Medulla oblongata (tissue), 1 donor: ENCODE results near the gene TIMP2.
"Not testable (repeated sequence)": the region's sequence is repeated elsewhere in the genome, so short reads cannot be mapped to it uniquely, and the experiment has no call there.

ENCODE experiments used
- DNase-seq: peaks from one replicate; pipeline ENCODE4 v3.0.0-alpha.2; 2015; ENCODE audit errors: extremely low spot score

TIMP2 gene, protein sequence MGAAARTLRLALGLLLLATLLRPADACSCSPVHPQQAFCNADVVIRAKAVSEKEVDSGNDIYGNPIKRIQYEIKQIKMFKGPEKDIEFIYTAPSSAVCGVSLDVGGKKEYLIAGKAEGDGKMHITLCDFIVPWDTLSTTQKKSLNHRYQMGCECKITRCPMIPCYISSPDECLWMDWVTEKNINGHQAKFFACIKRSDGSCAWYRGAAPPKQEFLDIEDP

DNA sequence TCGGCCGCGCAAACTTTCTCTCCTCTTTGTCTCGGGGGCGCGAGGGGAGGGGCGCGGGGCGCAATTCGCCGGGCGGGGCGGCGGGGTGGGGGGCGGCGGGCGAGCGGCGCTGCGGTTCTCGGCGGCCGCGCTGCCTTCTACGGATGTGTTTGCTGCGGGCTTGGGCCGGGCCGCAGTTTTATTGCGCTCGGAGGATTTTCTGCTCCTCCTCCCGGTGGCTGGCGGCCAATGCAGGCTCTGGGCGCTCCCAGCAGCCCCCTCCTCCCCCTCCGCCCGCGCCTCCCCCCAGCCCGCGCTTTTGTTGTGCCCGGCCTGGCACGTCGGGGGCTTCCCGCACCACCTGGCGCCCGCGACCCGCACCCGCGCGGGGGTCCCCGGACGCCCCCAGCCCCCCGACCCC is at the start of gene TIMP2:
TSS of gene TIMP2 (minus strand) at position 154 of the 400 bp plus-strand sequence. CDS start 299 bp downstream, outside the sequence.
- DNase-seq, result peak; percentile 92

DNA sequence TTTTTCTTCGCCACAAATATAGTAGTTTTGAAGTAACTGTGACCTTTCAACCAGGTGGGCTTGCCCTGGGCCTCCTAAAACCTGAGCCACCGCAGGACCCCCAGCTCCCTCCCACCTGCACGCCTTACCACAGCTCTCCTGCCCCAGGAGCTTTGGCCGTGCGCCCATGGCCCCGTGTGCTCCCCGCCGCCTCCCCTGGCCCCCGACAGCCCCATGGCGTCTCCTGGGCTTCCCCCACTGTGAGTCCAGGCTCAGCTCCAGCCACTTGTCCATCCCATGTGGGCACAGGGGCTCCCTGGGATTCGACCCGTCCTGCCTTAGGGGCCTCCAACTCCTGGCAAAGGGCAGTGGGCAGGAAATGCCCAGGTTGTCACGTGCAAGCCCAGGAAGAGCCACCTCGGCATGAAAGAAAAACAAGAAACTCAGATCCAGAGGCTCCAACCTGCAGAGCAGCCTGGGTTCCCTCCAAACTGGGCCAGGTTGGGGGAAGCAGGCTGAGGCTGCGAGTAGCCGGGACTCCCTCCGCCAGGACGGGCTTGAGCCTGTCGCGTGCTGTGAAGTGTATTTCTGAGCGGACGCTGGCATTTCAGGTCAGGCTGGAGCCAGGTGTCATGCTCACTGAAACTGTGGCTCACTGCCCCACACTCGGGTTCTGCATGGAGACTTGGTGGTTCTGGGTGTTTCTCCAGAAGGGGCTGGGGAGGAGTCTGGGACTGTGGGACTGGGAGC is 48.8 kb upstream of the TIMP2 start:
- DNase-seq, result no peak

DNA sequence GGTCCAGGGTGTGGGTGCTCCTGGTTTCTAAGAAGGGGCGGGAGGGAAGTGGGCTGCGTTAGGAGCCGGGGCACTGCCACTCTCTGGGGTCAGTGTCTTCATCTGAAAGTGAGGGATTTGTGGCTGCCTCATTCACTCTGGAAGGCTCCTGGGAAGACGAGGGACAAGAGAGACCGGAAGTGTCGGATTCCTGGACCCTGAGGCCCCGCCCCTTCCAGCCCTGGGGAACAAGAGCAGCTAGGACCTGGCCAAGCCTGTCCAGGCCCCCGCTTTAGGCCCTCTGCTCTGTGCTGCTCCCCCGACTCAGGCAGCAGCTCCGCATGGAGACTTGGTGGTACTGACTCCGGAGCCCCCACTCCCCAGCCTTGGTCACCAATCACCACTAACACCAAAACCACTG is 48.0 kb upstream of the TIMP2 start:
- no peak for DNase-seq

DNA sequence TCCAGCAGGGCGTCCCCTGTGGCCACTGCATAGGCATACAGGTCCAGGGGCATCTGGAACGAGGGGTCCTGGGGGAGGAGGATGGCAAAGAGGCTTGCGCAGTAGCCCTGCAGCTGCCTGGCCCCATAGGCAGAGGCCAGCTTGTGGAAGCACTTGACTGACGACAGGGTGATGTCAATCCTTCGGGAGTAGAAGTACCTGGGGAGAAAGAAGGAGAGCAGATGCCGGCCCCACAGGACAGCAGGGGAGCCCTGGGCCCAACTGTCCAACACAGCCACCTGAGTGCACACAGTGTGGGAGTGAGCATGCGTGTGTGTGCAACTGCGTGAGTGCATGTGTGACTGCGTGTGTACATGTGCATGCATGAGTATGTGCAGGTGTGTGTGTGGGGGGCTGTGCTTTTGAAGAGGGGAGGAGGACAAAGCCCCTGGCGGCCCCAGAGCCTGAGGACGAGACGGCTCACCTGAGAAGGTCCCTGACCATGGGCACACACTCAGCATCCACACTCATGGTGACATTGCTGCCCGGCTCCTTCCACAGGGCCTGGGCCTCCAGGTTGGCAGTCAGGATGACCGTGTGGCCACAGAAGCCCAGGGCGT is 47.4 kb upstream of the TIMP2 start:
- DNase-seq, result no peak

DNA sequence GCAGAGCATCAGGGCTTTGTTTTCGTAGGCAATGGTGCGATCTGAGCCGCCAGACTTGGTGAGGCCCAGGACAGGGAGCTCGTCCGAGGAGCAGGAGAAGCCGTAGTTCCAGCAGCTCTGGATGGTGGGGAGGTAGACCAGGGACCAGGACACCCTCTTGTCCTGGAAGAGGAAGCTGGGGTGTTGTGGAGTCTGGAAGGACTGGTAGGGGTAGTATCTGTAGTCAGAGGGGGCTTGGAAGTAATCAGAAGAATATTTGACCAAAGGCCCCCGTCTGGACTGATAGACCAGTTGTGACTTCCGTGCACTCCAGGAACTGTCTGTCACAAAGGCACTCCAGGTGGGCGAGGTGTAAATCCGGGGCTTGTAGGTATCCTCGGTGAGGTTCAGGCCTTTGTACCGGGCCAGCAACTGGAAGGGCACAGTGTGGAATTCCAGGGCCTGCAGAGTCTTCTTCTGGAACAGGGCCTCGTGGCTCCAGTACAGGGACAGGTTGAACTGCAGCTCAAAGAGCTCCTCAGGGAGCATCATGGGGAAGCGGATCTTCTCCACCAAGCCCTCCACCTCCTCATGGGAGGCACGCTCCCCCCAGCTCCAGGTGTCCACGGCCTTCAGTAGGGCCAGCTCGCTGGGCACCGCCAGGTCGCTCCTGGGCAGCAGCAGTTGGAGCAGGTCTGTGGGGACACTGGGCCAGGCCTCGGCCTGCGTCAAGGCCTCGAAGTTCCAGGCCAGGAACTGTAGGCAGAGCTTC is 46.7 kb upstream of the TIMP2 start:
- no peak for DNase-seq

DNA sequence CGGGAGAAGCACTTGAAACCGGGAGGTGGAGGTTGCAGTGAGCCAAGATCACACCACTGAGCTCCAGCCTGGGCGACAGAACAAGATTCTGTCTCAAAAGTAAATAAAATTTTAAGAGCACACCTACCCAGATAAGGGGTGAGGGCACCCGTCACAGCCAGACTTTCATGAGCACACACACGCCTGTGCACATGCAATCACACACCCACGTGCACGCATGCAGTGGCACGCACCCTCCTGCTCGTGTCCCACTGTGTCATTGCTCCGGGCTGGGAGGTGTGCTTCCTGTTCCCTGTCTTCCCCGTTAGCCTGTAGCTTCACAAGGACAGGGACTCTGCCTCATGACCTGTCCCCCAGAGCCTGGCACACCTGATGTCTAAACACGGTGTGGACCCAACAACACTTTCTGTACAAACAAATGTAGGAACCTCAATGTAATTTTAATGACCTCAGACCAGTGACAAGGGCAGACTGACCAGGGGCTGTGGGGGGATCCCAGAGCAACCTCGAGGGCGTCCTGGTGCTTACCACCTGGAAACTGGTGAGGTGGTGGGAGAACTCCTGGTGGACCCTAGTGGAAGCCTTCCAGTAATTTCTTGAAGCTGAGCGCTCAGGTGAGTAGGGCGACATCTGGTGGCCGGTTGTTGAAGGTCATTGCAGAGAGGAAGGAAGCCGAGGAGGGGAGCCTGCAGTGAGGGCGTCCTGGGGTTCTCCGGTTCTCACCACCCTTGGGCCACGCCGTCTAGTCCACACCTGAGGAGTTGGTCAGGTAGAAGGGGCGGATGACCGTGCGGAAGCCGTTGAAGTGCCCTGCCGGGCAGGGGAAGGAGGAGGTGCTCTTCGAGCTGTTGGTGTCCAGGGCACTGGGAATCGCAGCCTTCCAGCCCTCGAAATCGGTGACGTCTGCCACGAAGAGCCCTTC is 45.9 kb upstream of the TIMP2 start:
- DNase-seq, result peak; percentile 90

DNA sequence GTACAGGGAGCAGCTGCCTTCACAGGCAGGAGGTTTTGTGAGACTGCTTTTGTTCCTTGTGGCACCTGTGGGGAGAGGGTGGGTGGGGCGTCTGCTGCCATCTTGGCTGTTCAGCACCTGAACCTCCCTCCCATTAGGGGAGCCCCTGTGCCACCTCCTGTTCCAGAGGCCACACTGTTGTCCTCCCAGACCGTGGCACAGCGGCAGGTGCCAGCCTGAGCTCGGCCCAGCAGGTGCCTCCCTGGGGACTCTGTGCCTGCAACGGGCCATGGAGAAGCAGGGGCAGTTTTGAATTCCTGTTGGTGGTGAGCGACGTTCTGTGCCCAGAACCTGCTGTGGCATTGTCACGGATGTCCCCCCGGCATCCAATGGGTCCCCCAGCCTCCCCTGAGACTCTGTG is 44.7 kb upstream of the TIMP2 start:
- DNase-seq, result no peak

DNA sequence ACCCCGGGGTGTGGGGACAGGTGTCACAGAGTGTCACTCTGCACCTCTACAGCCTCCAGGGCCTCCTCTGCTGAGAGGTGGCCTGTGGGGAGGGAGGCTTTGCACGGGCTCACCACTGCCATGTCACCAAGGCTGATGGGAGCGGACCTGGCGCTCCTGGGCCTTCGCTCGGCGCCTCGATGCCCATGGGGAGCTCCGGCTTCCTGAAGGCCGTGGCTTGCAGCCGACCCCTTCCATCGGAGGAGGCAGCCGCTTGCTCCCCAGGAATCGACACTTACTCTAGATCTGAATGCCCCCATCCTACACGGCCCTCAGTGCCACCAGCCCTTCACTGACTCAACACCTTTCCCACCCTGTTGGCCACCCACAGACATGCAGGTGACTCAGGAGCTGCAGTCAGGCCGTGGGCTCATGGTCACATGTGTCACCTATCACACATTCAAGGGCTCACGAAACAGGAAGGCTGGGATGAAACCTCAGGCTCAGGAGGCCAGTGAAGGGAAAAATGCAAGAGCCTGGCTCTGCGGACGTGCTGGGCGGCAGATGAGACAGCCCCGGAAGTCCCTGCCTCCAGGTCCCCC is 42.7 kb upstream of the TIMP2 start:
- no peak for DNase-seq

DNA sequence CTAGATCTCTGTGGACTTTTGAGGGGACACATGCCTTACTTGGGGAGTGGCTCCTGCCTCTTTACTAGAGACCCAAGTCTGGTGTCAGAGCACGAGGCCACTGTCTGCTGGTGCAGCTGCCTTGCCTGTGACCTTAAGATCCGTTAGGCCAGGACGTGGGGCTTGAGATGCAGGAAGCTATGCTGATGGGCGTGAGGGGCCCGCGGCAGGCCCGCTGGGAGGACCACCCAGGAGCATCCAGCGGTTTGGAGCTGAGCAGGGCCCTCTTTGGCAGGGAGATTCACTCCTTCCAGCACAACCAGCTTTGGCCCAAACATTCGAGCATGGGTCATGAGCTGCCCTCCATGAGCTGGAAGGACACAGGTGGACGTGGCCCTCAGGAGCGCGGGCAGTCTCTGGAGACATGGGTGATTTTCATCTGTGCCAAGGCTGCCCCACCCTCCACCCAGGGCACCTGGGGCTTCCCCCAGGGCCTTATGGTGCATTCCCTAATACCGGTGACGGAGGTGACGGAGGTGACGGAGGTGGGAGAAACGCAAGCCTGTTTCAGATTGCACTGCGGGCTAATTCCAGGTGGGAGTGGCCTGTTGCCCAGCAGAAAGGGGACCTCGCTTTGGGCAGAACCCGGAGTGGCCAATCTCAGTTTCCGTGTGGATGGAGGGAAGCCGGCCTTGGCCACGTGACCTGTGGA is 41.9 kb upstream of the TIMP2 start:
- DNase-seq, result no peak

DNA sequence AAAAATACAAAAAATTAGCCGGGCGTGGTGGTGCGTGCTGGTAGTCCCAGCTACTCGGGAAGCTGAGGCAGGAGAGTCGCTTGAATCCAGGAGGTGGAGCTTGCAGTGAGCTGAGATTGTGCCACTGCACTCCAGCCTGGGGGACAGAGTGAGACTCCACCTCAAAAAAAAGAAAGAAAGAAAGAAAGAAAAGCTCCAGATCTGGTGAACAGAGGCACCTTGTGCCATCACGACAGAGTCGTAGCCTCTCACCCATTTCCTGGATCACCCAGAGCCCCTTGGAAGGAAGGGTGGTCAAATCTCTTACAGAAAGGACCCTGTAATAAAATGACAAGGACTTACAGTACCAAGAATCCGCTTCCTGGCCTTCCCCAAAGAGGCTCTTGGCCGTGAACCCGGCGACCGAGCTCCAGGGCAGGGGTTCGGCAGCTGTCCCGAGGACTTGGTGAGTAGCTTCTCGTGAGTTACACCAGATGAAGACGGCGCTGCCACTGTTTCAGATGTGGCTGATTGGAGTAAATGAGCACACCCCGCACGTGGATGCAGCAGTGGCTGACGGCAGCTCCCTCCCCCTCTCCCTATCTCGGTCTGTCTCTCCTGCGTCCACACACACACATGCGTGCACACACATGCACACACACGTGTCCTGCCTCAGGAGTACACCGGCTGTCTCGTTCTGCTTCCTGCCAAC is 41.1 kb upstream of the TIMP2 start:
- no peak for DNase-seq

DNA sequence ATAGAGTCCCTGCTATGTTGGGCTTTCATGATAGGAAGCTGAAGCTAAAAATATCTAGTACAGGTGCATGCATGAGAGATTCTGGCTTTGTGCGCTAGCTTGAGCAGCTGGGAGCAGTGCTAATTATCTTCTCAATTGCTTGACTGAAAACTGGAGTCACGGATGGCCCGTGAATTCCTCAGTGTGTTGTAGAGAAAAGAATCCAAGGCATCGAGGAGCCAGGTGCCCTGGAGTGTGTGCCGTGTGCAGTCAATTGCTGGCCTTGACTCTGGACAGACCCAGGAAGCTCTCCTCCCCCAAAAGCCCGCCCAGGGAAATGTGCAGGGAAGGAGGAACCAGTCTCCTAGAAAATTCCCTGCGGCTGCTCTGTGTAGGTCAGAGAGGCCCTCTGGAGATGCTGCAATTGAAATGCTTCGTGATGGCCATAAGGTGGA is 40.3 kb upstream of the TIMP2 start:
- no peak for DNase-seq

DNA sequence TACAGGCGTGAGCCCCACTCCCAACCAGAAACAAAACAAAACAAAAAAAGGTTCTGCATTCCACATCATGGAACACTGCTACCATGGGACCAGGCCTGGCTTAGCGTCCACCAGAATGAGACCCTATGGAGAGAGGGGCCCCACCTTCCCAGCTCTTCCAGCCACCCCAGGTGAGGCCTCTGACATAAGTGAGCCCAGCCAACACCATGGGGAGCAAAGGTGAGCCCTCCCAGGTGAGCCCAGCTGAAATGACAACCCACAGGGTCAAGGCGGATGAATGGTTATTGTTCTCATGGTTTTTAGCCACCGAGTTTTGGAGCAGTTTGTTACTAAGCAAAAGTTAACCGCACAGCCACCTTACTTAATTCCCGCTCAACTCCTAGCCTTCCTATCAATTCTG is 38.2 kb upstream of the TIMP2 start:
- no peak for DNase-seq

DNA sequence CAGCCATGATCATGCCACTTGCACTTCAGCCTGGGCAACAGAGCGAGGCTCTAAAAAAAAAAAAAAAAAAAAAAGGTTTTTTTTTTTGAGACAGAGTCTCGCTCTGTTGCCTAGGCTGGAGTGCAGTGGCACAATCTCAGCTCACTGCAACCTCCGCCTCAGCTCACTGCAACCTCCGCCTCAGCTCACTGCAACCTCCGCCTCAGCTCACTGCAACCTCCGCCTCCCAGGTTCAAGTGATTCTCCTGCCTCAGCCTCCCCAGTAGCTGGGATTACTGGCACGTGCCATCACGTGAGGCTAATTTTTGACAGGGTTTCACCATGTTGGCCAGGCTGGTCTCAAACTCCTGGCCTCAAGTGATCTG is 37.8 kb upstream of the TIMP2 start:
- DNase-seq, result not testable (repeated sequence)

DNA sequence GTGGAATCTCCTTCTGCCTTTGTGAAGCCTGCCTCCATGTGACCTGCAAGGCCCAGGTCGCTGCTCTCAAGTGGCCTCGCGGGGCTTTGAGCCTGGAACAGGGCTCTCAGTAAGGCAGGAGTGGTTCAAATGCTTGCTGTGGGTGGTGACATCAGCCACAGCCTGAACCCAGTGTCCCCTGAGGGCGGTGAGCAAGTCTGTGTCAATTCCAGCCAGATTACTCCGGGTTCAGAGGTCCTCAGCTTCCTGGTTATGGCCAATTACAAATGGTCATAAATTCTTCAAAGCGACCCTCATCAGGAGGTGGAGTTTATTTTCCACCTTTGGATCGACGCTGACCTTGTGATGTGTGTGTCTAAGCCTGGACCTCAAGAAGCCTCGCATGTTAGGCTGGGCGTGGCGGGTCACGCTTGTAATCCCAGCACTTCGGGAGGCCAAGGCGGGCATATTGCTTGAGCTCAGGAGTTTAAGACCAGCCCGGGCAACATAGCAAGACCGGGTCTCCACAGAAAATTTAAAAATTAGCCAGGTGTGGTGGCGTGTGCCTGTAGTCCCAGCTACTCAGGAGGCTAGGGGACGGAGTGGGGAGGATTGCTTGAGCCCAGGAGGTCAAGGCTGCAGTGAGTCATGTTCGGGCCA is 37.3 kb upstream of the TIMP2 start:
- no peak for DNase-seq

DNA sequence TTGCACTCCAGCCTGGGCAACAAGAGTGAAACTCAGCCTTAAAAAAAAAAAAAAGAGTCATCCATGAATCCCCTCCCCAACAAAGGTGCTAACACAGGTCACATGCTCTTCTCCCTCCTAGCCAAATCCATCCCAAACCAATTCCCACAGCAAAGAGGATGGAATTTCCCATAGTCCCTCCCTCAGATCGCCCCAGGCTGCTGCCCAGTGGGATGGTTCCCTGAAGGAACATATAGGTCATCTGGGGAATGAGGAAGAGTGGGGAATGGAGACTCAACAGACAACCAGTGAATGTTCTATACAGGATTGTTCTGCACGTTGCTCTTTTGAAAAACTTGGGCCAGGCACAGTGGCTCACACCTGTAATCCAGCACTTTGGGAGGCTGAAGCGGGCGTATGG is 36.4 kb upstream of the TIMP2 start:
- no peak for DNase-seq

DNA sequence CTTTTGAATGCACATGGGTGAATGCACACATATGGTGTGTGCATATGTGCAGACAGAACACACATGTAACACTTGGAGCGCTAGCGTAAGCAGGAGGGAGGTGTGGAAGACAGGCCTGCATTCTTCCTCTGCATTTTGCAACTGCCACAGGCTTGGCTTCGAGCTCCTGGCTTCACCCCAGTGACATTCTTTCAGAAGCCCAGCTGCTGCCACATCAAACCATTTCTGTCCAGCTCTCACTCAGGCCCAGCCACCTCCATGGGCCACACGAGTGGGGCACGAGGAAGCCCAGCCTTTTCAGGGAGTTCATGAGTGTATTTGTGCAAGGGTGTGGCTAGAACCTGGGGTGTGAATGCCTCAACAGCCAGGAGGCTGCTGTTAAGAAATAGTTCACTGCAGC is 35.7 kb upstream of the TIMP2 start:
- DNase-seq, result peak; percentile 33

DNA sequence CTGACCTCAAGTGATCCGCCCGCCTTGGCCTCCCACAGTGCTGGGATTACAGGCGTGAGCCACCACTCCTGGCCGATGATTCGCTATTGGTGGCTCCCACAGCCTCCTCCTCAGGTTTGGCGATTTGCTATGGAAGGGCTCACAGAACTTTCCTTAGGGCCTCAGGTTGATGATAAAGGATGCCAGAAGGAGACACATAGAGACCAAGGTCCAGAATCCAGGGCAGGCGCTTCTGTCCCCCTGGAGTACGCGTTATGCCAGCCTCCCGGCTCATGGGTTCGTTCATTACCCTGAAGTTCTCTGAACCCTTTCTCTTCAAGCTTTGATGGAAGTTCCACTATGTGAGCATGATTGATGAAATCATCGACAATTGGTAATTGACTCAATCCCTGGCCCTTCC is 34.6 kb upstream of the TIMP2 start:
- DNase-seq, result no peak

DNA sequence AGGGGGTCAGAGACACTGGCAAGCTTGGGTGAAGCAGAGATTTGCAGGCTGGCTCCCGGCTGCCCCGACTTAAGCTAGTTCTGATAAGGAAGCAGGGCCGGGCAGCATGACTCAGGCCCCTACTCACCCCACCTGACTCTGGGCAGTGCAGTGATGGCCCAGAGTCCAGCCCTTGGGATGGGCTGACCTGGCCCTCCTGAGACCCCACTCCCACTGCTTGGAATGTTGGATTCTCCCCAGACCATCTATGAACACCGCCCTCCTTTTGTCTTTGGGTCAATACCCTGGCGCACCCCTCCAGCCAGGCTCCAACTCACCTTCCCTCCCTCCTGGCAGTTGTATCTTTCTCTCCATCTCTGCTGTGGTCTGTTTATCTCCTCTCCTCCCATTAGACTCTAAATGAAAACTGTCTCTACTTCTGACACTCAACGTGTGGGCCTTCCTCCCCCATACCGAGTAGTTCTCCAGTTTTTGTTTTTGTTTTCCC is 33.5 kb upstream of the TIMP2 start:
- DNase-seq, result no peak

DNA sequence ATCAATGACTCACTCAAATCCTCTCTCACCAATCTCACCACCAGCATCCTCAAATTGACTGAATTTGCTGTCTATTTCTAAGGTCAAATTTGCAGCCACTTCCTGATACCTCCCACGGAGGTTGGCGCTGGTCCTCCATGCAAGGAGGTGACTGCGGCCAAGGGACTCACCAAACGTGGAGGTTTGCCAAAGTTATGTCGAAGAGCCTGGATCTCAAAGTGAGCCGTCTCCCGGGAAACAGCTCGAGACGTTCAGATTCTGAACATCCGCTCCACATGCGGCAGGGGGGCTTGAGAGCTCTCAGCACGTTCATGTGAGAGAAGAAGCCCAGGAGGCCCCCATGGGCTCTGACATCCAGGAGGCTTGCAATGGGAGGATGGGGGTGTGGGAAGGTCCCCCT is 31.9 kb upstream of the TIMP2 start:
- DNase-seq, result no peak
